Mucosa of stomach (tissue), 1 donor: ENCODE results near the gene RABGAP1L.
"Not testable (repeated sequence)": the region's sequence is repeated elsewhere in the genome, so short reads cannot be mapped to it uniquely, and the experiment has no call there.

Source experiments
- H3K27me3 ChIP-seq: one replicate; pipeline ENCODE4 v1.7.0; 2013; ENCODE audit warnings: mild to moderate bottlenecking, low read length; ENCODE audit not compliant: control insufficient read depth, insufficient read depth
- H3K36me3 ChIP-seq: one replicate; pipeline ENCODE4 v1.7.0; 2013; ENCODE audit warnings: low read length; ENCODE audit not compliant: control insufficient read depth, insufficient read depth
- H3K4me1 ChIP-seq: one replicate; pipeline ENCODE4 v1.7.0; 2013; ENCODE audit warnings: mild to moderate bottlenecking, low read length; ENCODE audit not compliant: control insufficient read depth, insufficient read depth
- H3K4me3 ChIP-seq: one replicate; pipeline ENCODE4 v1.7.0; 2013; ENCODE audit warnings: low read length
- H3K9ac ChIP-seq: one replicate; pipeline ENCODE4 v1.7.0; 2013; ENCODE audit warnings: mild to moderate bottlenecking, low read length, moderate library complexity
- H3K9me3 ChIP-seq: one replicate; pipeline ENCODE4 v1.7.0; 2013; ENCODE audit warnings: mild to moderate bottlenecking, low read length, moderate library complexity; ENCODE audit not compliant: control insufficient read depth
- donor health status: Pancreatic carcinoma.

RABGAP1L gene

DNA sequence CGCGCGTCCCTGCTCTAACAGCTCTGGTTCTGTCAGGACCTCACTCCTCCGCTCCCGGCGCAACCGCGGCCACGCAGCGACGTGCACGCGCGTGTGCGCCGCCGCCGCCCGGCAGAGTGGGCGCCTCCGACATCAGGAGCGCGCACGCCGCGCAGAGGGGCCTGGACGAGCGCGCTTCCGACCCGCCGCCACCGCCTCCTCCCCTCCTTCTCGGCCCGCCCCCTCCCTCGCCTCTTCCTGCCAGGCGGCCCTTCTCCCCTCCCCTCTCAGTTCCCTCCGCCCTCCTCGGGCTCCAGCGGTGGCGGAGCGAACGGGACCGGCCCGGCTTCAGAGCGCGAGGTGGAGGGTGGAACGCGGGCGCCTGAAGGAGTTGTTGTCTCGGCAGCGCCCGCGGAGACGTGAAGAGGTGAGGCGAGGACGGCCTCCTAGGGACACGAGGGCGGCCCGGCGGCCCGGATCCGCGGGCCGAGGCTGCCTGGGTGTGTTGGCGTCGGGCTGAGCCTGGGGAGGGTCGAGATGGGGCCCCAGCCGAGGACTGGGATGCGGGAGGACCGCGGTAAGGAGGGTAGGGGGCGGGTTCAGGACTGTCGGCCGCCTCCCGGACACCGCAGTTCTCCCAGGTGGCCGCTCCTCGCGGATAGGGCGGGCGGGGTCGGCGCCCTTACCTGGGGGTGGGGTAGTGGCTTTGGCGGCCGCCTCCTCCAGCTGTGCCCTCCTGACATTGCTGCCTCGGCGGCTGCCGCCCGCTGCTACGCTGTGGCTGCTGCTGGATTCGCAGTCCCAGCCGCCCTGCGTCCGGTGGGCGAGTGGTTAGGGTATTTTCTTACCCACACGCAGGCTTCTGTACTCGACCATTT lies at the start of gene RABGAP1L:
TSS of gene RABGAP1L (plus strand) at position 269 of the 857 bp plus-strand sequence.
- peak within 1 kb of the TSS; percentile 59 for H3K9ac ChIP-seq
- H3K4me1 ChIP-seq = no peaks in the 10 kb centered on the region
- H3K9me3 ChIP-seq = no peaks in the 10 kb centered on the region
- no peaks in the 10 kb centered on the region for H3K27me3 ChIP-seq
- H3K4me3 ChIP-seq = peak within 1 kb of the TSS; percentile 92
- H3K36me3 ChIP-seq = no peaks in the 10 kb centered on the region

DNA sequence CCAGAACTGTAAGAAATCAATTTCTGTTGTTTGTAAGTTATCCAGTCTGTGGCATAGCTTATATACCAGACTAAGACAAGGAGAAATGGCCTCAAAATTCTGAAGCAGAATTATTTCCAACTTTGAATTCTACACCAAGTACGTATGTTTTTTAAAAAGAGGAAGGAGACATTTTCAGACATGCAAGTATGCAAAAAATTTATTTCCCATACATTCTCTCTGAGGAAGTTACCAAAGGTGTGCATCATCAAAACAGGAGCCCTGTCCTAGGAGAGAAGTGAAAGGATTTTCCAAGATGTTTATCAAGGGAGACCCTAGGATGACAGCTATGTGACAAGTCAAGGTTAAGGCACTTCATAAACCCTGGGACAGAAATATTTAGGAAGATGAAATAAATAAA lies 49.3 kb upstream of the RABGAP1L start:
- H3K27me3 ChIP-seq = no peaks in the 10 kb centered on the region
- no peak overlapping the region for H3K9ac ChIP-seq
- H3K4me3 ChIP-seq = no peak overlapping the region
- no peaks in the 10 kb centered on the region for H3K36me3 ChIP-seq
- H3K9me3 ChIP-seq = no peaks in the 10 kb centered on the region
- H3K4me1 ChIP-seq = no peaks in the 10 kb centered on the region

DNA sequence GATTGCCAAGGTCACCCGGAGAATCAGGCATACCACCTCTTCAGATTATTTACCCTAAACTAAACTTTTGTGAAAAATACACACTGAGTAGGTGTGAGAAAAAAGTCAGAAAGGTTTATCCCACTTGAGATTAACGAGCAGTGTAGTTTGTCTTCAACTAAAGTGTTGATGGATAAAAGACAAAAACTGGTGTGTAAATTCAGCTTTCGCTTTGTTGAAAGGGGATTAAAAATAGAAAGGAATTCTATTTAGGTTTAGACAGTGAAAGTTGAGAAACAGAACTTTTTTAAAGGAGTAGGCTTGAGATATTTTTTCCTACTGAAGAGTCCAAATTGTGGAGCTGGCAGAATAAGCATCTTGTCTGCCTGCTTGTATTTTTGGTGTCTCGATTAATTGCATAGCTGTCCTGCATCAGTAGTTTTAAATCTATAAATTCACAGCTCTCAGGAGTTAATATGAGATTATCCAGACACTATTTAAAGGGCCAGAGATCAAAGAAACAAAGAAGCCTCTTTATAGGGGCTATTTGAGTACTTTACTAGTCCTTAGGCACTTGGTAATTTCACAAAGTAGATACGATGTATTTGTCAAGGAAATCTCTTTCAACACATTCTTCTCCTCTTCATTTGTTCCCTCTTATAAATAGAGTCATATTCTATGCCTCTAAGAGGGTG lies 46.7 kb upstream of the RABGAP1L start:
- Histone ChIP-seq H3K4me3 (no peak overlapping the region), H3K27me3 (no peaks in the 10 kb centered on the region), H3K9ac (no peak overlapping the region), H3K9me3 (no peaks in the 10 kb centered on the region), H3K4me1 (no peaks in the 10 kb centered on the region), H3K36me3 (no peaks in the 10 kb centered on the region)

DNA sequence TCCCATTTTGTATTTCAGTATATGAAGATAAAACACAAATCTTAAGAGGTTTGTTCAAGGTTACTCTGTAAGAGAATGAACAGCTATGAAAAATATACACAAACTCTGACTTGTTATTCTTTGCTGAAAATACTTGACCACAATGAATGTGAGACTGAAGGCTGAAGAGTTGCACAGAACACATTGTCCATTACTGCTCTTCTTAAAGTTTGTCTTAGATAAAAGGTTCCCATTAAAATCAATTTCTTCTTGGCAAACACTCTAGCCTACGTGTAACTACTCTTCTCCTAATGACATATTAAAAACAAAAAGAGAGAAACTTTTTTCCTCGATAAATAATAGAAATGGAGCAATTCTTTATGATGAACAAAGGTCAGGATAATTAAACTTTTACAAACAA lies 45.2 kb upstream of the RABGAP1L start:
- no peak overlapping the region for H3K9ac ChIP-seq
- H3K9me3 ChIP-seq = no peaks in the 10 kb centered on the region
- H3K27me3 ChIP-seq = no peaks in the 10 kb centered on the region
- H3K4me1 ChIP-seq = no peaks in the 10 kb centered on the region
- H3K4me3 ChIP-seq = no peak overlapping the region
- no peaks in the 10 kb centered on the region for H3K36me3 ChIP-seq

- Histone ChIP-seq H3K9ac (no peak overlapping the region), H3K36me3 (no peaks in the 10 kb centered on the region), H3K4me3 (no peak overlapping the region), H3K9me3 (no peaks in the 10 kb centered on the region), H3K4me1 (no peaks in the 10 kb centered on the region), H3K27me3 (no peaks in the 10 kb centered on the region)
Observed at GRCh38 chr1:174114788-174115448, 44.4 kb upstream of the RABGAP1L start.

DNA sequence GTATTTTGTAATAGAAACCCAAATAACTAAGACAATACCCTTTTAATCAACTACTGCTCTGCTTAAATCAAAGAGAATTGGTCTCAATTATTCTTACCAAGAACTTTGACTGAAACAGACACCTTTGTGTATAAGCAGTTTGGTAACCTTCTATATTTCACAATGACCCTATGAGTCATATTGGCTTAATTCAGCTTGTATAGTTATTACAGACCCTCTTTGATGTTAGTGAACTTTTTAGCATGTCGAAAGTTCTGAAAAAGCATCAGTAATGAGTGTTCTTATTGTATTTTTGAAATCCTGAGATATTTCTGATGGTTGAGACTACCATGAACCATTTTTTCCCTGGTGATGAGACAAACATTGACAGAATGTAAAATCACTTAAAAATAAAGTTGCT lies 43.3 kb upstream of the RABGAP1L start:
- Histone ChIP-seq H3K4me1 (no peaks in the 10 kb centered on the region), H3K36me3 (no peaks in the 10 kb centered on the region), H3K27me3 (no peaks in the 10 kb centered on the region), H3K4me3 (no peak overlapping the region), H3K9ac (no peak overlapping the region), H3K9me3 (no peaks in the 10 kb centered on the region)

DNA sequence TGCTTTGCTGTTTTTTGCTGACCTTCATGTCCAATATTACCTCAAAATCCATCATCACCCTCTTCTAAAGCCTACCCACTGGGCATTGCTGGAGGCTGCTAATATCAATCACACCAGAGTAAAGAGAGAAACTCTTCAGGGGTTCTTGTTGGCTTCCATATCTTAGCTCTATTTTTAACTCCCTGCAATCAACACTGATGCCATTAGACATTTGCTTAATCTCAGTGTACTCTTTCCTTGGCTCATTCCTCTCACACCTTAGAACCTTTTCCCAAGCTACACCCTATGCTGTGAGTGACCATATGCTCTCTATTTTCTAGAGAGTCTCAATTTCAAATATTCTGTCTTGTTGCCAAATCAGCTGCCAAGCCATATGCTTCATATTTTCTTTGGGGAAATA lies 40.6 kb upstream of the RABGAP1L start:
- no peaks in the 10 kb centered on the region for H3K36me3 ChIP-seq
- H3K9me3 ChIP-seq = no peaks in the 10 kb centered on the region
- no peaks in the 10 kb centered on the region for H3K27me3 ChIP-seq
- no peak overlapping the region for H3K9ac ChIP-seq
- H3K4me3 ChIP-seq = no peak overlapping the region
- no peaks in the 10 kb centered on the region for H3K4me1 ChIP-seq

DNA sequence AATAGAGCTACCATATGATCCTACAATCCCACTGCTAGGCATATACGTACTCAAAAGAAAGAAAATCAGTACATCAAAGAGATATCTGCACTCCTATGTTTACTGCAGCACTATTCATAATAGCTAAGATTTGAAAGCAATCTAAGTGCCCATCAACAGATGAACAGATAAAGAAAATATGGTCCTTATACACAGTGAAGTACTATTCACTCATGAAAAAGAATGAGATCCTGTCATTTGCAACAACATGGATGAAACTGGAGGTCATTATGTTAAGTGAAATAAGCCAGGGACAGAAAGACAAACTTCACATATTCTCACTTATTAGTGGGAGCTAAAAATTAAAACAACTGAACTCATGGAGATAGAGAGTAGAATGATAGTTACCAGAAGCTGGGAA lies 37.0 kb upstream of the RABGAP1L start:
- not testable (repeated sequence) for H3K4me3 ChIP-seq, H3K9me3 ChIP-seq, H3K36me3 ChIP-seq, H3K4me1 ChIP-seq, H3K9ac ChIP-seq, H3K27me3 ChIP-seq

GRCh38 chr1:174123843-174124242 lies 35.5 kb upstream of the RABGAP1L start:
- H3K9me3 ChIP-seq = no peaks in the 10 kb centered on the region
- no peak overlapping the region for H3K9ac ChIP-seq
- no peaks in the 10 kb centered on the region for H3K36me3 ChIP-seq
- H3K4me3 ChIP-seq = no peak overlapping the region
- H3K4me1 ChIP-seq = no peaks in the 10 kb centered on the region
- H3K27me3 ChIP-seq = no peaks in the 10 kb centered on the region

GRCh38 chr1:174127176-174127575 lies 32.1 kb upstream of the RABGAP1L start:
- H3K36me3 ChIP-seq, H3K4me3 ChIP-seq: not testable (repeated sequence)

DNA sequence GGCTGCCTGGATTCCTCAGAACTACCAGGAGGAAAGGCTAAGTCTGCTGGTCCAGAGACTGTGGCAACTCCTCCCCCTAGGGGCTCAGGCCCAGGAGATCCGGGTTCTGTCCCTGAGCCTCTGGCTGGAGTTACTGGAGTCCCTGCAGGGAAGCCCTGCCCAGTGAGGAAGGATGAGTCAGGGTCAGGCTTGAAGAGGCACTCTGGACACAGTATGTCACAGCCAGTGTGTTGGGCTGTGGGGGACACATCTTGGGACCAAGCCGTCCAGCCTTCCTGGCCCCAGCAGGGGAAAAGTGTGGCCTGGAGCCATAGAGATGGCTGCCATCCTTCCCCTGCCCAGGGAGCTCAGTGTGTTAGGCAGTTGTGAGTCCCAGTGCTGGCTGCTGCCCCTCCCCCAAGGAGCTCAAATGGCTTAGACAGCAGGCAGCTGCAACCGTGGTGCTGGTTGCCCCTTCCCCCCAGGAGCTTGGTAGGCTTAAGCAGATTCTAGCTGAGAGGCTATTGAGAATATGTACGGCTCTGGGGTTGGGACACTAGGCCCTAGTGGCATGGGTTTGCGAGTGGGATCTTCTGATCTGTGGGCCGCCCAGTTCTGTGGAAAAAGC lies 28.2 kb upstream of the RABGAP1L start:
- H3K27me3 ChIP-seq = no peaks in the 10 kb centered on the region
- H3K4me3 ChIP-seq = no peak overlapping the region
- H3K9me3 ChIP-seq = no peaks in the 10 kb centered on the region
- no peaks in the 10 kb centered on the region for H3K36me3 ChIP-seq
- no peaks in the 10 kb centered on the region for H3K4me1 ChIP-seq
- H3K9ac ChIP-seq = no peak overlapping the region

More at GRCh38 chr1:174127176-174127575, 32.1 kb upstream of the RABGAP1L start:
- H3K9me3 ChIP-seq, H3K27me3 ChIP-seq, H3K9ac ChIP-seq, H3K4me1 ChIP-seq: not testable (repeated sequence)
